GM21423 (cell line): ENCODE data around the gene PRB3.

ENCODE experiments used
- ATAC-seq: cut with Tn5 transposase; IDR thresholded peaks from one replicate; pipeline ENCODE4 v1.9.1; 2021; ENCODE audit warnings: mild to moderate bottlenecking, moderate library complexity; ENCODE audit not compliant: unreplicated experiment

The PRB3 gene

DNA sequence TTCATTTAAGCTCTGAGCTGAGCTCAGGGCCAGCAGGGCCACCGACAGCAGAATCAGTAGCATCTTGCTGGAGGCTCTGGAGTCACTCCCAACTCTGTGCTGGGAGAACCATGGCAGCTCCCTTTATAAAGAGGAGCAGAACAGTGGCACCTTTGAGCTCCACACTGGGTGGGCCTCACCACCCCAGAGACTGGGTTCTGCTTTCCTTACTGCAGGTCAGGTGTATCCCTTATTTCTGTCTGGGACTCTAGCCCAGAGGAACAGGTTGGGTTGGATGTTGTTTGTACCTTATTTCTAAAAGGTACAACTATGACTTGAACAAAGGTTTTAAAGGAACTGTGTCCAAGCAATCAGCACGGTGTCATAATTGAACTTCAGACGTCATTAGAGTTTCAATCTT is at the start of gene PRB3:
TSS of gene PRB3 (minus strand) at position 101 of the 400 bp plus-strand sequence. CDS start at position 63, 38 bp downstream.
- ATAC-seq, result no peak

DNA sequence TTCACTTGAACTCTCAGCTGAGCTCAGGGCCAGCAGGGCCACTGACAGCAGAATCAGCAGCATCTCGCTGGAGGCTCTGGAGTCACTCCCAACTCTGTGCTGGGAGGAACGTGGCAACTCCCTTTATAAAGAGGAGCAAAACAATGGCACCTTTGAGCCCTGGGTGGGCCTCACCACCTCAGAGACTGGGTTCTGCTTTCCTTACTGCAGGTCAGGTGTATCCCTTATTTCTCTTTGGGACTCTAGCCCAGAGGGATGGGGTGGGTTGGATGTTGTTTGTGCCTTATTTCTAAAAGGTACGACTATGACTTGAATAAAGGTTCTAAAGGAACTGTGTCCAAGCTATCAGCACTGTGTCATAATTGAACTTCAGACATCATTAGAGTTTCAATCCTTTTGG is 40.8 kb upstream of the PRB3 start, which contains the start of gene PRB4:
TSS of gene PRB4 (minus strand) at position 101 of the 400 bp plus-strand sequence. CDS start at position 63, 38 bp downstream.
- no peak for ATAC-seq

DNA sequence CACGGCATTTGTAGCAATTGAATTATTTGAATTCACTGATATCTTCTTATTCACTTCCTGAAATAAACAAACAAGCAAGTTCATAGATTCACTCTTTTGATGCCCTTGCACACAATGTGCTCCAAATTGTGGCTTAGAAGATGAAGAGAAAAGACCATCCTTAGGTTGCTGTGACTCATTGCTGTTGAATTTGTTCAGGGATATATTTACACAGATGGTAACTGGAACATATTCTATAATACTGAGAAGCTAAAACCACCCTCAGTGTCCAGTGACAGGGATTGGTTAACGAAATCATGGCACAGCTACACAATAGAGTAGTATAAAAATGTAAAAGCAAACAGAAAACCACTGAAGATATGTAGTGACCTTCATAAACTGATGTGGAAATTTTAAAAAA is 37.6 kb upstream of the PRB3 start:
- no peak for ATAC-seq

DNA sequence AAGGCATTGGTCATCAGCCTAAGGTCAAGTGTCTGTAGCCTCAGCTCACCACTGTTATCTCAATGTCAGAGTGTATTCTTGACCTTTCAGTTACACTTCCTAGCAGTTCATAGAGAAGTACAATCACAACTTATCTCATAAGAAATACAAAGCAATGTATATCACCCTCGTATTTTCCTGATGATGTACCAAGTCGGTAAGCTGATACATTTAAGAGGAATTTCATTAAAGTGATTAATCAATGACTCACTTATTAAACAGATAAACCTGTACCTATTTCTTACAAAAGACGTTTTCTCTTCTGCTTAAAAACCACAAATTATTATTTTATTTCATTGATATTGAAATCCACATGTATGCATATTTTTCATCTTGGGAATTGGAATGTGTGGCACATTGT is 3.9 kb upstream of the PRB3 start:
- ATAC-seq, result no peak

DNA sequence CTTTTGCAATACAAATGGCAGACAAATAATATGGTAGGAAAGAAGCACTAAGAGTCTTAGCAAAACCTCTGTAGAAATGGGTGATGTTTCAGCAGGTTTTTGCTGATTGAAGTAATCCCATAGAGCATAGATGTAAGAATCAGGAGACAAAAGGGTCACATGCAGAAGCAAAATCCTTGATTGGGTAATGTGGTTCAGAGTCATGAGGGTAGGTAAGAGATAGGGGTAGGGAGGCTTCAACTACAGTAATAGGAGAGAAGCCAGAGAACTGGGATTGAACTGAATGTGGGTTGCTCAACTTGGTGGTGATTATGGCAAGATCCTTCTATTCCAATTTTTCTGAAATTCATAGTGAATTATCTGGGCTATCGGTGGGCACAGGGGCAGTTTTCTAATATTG is 5.0 kb downstream of the PRB3 start:
- no peak for ATAC-seq

DNA sequence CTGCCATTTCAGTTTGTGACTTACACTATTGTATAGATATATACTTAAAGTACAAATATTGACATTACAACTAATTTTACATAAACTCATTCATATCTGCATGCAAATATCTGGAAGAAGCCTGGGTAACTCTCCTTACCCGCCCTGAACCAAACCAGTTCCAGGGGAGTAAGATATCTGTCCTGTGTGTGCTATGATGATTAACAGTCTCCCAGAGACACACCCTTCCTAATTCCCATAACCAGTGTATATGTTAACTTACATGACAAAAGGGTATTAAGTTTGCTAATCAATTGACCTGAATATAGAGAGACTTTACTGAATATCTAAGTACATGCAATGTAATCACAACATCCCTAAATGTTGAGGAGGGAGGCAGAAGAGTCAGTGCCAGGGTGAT is 23.0 kb downstream of the PRB3 start:
- no peak for ATAC-seq

DNA sequence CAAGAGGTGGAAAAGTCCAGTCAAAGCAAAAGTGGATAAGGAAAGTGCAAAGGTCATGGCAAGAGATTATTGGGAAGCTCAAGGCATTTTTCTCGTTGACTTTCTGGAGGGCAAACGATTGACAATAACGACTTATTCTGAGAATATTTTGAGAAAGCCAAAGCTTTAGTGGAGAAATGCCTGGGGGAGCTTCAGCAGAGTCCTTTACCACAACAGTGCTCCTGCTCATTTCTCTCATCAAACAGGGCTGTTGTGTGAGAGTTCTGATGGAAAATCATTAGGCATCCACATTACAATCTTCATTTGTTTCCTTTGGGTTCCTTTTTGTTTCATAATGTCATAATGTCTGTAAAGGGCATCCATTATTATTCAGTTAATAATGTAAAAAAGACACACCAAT is 26.9 kb downstream of the PRB3 start:
- ATAC-seq, result no peak

- ATAC-seq, result no peak
These were observed 29.1 kb downstream of the PRB3 start for GRCh38 chr12:11240348-11240930.

DNA sequence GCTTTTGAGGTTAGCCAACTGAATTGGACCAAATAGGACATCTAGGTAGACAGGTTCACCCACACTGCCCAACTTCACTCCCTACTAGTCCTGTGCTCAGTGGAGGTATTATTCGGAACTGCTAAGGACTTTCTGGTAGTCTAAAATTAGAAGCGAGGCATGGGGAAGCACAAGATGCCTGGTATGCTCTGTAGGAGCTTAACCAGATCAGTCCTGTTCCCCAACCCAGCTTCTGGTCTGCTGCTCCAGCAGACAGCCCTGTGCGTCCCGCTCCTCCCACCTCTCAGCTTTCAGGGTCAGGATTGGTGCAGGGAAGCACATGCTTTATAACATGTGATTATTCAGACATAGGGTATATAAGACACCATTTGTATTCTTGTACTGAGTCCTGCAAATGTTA is 31.2 kb downstream of the PRB3 start:
- ATAC-seq, result no peak

DNA sequence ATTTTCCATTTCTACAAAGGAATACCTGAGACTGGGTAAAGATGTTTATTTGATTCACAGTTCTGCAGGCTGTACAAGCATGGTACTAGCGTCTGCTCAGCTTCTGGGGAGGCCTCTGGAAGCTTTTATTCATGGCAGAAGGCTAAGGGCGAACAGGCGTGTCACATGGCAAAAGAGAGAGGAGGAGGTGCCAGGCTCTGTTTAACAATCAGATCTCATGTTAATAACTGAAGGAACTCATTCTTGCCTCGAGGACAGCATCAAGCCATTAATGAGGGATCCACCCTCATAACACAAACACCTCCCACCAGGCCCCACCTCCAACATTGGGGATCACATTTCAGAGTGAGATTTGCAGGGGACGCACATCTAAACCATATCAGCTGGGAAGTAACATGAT is 36.0 kb downstream of the PRB3 start:
- no peak for ATAC-seq

DNA sequence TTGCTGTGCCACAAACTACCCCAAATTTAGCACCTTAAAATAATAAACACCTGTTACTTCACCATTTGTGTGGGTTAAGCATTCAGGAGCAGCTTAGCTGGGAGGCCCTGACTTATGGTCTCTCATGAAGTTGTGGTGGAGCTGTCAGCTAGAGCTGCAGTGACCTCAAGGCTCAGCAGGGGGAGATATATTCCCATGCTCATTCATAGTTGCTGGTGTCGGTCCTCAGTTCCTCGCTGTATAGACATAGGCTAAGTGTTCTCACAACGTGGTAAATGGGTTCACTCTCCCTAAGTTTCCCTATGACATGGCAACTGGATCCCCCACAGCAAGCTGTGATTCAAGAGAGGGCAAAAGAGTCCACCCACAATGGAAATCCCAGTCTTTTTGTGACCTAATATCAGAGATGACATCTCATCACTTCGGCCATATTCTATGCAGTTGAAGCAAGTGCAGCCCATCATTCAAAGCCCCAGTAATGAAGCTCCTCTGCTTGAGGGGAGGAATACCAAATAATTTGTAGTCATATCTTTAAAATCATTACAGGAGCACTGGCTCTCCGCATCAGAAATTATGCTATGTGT is 41.1 kb downstream of the PRB3 start:
- no peak for ATAC-seq

DNA sequence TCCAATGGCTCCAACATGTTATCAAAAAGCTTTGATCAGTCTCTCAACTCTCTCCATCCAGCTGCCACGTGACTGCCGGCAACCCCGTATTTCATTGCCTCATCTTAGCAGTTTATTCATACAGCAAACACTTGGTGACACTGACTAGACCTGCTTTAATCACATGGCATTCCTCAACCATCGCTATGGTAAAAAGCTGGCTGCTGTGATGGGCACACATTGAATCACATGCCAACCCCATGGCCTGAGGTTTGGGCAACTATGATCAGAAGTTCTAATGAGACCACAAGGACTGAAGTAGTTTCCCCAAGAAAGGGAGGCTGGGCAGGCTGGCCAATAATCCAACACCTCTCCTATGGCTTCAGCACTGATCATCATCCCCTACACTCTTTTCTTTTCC is 42.1 kb downstream of the PRB3 start:
- no peak for ATAC-seq
